GF-D8 (cell line): ENCODE results near the gene DIP2B.

ENCODE experiments used
- DNase-seq: peaks from one replicate; lab custom pipeline; 2025; lab: John Stamatoyannopoulos, UW

The DIP2B gene

GRCh38 chr12:50574601-50575348 lies 70.0 kb downstream of the DIP2B start:
- DNase-seq = no peak

DNA sequence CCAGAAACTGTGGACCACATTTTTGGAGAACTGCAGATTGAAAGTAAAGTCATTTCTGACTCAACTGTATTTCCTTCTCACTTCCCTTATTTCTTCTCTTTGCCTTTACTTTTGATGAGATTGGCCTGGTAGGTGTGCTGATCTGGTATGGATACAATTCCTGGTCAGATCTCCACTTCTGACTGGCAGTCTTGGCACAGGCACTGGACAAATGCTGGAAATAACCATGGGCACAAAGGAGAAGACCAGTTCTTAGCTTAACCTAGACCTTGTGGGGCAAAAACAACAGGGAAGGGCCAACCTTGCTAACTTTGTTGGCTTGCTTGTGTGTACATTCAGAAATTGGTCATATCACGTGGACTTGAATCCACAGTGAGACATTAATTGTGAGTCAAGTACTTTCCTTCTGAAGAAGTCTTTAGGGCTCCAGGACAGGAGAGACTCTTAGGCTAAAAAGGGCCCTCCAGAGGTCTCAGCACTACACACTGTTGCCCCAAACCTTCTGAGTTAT lies 75.0 kb downstream of the DIP2B start:
- no peak for DNase-seq

DNA sequence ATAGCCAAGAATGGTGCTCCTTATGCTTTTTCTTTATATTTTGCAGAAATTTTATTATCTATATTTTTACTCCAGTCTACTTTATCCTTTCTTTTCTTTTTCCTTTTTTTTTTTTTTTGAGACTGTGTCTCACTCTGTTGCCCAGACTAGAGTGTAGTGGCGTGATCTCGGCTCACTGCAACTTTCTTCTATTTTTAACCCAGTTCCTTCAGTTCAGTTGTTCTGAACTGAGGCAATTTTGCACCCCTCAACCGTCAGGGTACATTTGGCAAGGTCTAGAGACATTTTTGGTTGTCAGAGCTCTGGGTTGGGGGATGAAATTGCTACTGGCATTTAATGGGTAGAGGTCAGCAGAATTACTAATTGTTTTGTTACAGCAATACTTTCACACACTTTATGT lies 75.7 kb downstream of the DIP2B start:
- DNase-seq = no peak

GRCh38 chr12:50581226-50582184 lies 76.7 kb downstream of the DIP2B start:
- no peak for DNase-seq

DNA sequence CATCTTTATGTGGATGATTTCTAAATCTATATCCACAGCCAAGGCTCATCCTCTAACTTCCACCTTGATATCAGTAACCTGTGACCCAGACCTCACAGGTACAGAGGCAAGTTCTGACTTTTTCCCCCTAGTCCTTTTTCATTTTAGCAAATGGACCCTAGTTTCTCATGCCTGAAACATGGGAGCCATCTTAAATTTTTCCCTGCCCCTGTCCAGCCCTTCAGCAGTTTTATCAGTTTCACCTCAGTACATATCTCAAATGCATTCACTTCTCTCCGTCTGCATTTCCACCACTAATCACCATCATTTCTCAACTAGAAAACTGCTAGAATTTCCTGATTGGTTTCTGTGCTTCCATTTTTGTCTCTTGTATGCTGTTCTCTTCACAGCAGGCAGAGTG lies 79.3 kb downstream of the DIP2B start:
- no peak for DNase-seq

DNA sequence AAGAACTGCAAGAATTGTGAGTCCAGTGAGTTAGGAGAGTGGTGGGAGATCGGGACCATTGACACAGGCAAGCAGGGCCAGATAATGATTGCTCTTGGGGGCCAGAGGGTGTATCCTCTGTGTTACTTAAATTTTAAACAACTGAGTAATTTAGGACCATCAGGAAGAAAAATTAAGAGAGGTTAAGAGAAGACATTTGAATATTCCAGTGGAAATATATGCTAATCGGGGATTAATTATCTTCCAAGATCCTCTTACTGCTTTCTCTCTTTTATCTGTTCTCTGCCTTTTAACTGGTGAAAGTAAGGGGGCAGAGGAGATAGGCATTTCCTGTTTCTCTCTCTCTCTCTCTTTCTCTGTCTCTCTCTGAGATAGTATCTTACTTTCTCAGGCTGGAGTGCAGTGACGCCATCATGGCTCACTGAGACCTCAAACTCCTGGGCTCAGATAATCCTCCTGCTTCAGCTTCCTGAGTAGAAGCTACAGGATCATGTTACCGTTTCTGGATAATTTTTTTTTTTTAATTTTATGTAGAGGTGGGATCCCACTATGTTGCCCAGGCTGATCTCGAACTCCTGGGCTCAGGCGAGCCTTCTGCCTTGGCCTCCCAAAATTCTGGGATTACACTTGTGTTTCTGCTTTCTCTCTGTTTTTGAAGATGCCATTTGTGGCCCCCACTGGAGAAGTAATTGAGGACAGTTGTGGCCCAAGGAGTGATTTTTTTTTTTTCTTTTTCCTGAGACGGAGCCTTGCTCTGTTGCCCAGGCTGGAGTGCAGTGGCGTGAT lies 85.1 kb downstream of the DIP2B start:
- DNase-seq = peak; percentile 64

GRCh38 chr12:50590869-50591268 lies 86.1 kb downstream of the DIP2B start:
- DNase-seq = no peak

- DNase-seq = no peak
These were observed 90.9 kb downstream of the DIP2B start for GRCh38 chr12:50595667-50596066.

- DNase-seq = no peak
These were observed 92.7 kb downstream of the DIP2B start for GRCh38 chr12:50597200-50598195.

DNA sequence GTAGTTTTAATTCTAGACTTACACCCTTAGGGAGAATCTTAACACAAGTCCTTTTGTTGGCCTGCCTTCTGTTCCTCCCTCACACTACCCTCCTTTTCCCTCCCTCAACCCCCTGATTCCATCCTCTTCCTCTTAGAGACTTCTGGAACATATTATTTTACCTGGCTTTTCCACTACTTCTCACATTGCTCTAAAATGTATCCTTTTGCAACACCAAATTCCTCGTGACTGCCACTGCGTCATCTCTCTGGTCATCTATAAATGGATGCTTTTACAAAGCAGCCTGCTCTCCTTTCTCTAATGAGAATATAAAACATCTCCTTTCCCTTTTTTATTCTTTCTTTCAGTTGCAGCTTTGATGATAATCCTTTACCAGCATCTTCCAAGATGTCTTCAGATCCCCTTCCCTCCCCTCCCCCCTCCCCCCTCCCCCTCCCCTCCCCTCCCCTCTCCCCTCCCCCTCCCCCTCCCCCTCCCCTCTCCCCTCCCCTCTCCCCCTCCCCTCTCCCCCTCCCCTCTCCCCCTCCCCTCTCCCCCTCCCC lies 93.6 kb downstream of the DIP2B start:
- no peak for DNase-seq

DNA sequence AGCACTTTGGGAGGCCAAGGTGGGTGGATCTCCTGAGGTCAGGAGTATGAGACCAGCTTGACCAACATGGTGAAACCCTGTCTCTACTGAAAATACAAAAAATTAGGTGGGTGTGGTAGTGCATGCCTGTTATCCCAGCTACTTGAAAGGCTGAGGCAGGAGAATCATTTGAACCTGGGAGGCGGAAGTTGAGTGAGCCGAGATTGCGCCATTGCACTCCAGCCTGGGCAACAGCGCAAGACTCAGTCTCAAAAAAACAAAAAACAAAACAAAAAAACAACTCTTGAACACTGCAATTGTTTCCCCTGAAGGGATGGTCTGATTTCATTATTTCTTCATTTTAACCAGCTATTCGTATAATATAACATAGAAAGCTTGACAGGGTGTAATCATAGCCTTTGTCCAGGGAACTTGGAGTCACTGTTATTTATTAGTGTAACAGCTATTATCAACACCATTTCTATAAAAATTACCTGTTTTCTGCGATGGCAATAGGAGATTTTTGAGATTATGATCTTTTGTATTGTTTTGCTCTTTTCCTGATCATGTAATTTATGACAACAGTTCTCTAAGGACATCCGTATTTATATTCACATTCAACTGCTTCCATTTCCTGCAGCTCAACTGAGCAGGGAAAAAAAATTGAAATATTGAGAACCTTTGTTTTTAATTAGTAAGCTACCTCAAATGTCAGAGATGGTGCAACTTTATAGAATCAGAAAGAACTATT lies 94.7 kb downstream of the DIP2B start:
- no peak for DNase-seq

- no peak for DNase-seq
These were observed 95.6 kb downstream of the DIP2B start for GRCh38 chr12:50600364-50600763.

DNA sequence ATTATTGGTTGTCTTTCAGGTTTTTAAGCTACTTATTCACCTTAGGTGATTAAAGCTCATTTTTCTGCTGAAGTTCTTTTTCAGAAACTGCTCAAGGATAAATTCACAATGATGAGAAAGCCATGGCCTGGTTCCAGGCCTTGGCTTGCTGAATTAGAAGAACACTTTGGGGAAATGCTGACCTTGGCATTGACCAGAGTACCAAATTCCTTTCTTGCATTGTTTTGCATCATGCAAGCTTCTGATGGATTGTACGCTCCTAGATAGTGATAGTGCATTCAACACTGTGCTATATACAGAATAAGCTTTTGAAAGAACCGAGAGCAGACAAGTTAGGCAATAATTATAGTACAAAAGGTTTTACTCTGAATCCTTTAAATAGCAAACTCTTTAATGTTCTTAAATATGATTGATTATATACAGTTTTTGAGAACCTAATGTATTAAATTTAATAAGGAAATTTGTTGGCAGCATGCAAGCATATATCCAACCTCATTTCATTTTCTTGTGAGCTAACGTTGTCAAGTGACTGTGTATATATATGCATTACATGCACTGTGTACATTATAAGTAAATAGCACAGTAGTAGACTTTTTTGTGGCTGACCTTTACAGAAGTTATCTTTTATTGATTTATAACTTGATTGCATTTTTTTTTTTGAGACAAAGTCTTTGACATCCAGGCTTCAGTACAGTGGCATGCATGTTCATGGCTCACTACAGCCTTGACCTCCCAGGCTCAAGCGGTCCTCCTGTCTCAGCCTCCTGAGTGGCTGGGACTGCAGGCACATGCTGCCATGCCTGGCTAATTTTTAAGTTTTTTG lies 99.2 kb downstream of the DIP2B start:
- no peak for DNase-seq

DNA sequence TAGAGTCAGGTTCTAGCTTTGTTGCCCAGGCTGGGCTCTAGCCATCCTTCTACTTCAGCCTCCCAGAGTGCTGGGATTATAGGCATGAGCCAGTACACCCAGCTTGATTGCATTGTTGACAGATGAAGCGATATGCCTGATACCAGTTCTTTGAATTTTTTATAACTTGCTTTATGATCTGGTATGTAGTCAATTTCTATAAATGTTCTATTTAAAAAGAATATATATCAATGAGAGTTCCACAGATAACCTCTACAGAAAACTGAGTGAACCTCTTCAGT lies 99.8 kb downstream of the DIP2B start:
- no peak for DNase-seq

DNA sequence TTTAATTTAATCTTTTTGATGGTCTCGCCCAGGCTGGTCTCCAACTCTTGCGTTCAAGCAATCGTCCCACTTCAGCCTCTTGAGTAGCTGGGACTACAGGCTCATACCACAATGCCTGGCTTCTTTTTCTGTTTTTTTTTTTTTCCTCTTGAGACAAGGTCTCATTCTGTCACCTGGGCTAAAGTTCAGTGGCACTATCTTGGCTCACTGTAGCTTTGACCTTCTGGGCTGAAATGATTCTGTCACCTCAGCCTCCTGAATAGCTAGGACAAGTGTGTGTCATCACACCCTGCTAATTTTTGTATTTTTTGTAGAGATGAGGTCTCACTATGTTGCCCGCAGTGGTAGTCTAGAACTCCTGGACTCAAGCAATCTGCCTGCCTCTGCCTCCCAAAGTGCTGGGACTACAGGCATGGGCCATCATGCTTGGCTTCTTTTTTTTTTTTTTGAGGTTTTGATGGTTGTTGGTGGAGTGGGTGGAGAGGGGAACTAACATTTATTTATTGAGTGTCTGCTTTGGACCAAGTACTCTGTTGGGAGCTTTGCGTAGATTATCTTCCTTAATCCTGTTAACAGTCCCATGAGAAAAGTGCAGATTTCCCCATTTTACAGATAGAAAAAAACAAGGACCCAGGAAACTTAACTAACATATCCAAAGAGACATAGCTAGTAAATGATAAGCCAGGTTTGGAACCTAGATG lies 102.0 kb downstream of the DIP2B start:
- no peak for DNase-seq

- no peak for DNase-seq
These were observed 104.6 kb downstream of the DIP2B start for GRCh38 chr12:50609292-50609874.

- no peak for DNase-seq
These were observed 105.4 kb downstream of the DIP2B start for GRCh38 chr12:50610171-50610570.

DNA sequence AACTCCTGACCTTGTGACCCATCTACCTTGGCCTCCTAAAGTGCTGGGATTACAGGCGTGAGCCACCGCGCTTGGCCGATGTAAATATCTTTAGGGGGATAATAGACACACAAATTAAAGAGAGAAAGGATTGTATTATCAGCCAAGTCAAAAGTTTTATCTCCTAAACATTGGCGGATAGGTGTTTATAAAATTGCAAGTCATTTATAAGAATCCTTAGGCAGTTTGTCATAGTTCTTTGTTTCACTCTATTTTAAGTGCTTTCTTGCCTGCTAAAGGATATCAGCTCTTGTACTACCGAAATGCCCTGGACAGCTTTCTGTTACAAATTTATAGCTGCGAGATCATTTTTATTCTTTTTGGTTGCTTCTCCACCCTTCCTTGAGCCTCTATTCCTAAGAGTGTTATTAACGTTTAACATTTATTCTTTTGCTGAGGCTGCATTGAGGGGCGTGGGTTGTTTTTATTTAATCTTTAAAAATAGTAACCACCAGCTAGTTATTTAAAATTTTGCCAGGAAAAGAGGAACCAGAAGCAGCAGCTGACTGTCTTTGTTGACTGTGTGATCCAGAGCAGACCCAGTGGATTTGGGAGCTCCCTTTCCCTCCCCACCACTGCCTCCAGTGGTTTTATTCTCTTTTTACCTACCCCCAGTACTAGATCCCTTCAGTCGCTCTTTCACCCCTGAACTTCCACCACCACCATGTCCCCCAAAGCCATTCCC lies 106.4 kb downstream of the DIP2B start:
- DNase-seq = no peak
